ENCODE results near the gene RHBDL1.
"Not testable (repeated sequence)": the region's sequence is repeated elsewhere in the genome, so short reads cannot be mapped to it uniquely, and the experiment has no call there.

RHBDL1 gene

GRCh38 chr16:710500-711075, 35.1 kb downstream of the RHBDL1 start:
- Histone ChIP-seq H3K36me3 (ENCODE audit: control insufficient read depth, insufficient read depth, low read length) (no peaks in the 10 kb centered on the region), H3K9ac (ENCODE audit: low read depth, low read length) (no peak overlapping the region), H3K27me3 (ENCODE audit: control insufficient read depth, insufficient read depth, low read length) (peaks cover 38% of the 10 kb centered on the region), H3K9me3 (ENCODE audit: control insufficient read depth, insufficient read depth, low read length) (no peaks in the 10 kb centered on the region), H3K4me3 (ENCODE audit: low read depth, low read length) (no peak overlapping the region), H3K4me1 (ENCODE audit: control insufficient read depth, insufficient read depth, low read length) (no peaks in the 10 kb centered on the region)

GRCh38 chr16:711084-711483, 35.6 kb downstream of the RHBDL1 start:
- Histone ChIP-seq H3K4me3 (ENCODE audit: low read depth, low read length) (no peak overlapping the region), H3K4me1 (ENCODE audit: control insufficient read depth, insufficient read depth, low read length) (peaks cover 2% of the 10 kb centered on the region), H3K36me3 (ENCODE audit: control insufficient read depth, insufficient read depth, low read length) (no peaks in the 10 kb centered on the region), H3K27me3 (ENCODE audit: control insufficient read depth, insufficient read depth, low read length) (peaks cover 41% of the 10 kb centered on the region), H3K9ac (ENCODE audit: low read depth, low read length) (no peak overlapping the region), H3K9me3 (ENCODE audit: control insufficient read depth, insufficient read depth, low read length) (no peaks in the 10 kb centered on the region)

- Histone ChIP-seq H3K9ac (ENCODE audit: low read depth, low read length) (no peak overlapping the region), H3K4me1 (ENCODE audit: control insufficient read depth, insufficient read depth, low read length) (peaks cover 2% of the 10 kb centered on the region), H3K27me3 (ENCODE audit: control insufficient read depth, insufficient read depth, low read length) (peaks cover 40% of the 10 kb centered on the region), H3K4me3 (ENCODE audit: low read depth, low read length) (no peak overlapping the region), H3K36me3 (ENCODE audit: control insufficient read depth, insufficient read depth, low read length) (no peaks in the 10 kb centered on the region), H3K9me3 (ENCODE audit: control insufficient read depth, insufficient read depth, low read length) (no peaks in the 10 kb centered on the region)
These were observed 36.3 kb downstream of the RHBDL1 start for GRCh38 chr16:711548-712320.

GRCh38 chr16:712740-713250, 37.3 kb downstream of the RHBDL1 start:
- H3K27me3 ChIP-seq (ENCODE audit: control insufficient read depth, insufficient read depth, low read length) = peaks cover 30% of the 10 kb centered on the region
- not testable (repeated sequence) for H3K9ac ChIP-seq (ENCODE audit: low read depth, low read length); H3K4me1 ChIP-seq (ENCODE audit: control insufficient read depth, insufficient read depth, low read length); H3K9me3 ChIP-seq (ENCODE audit: control insufficient read depth, insufficient read depth, low read length); H3K4me3 ChIP-seq (ENCODE audit: low read depth, low read length); H3K36me3 ChIP-seq (ENCODE audit: control insufficient read depth, insufficient read depth, low read length)

- Histone ChIP-seq H3K27me3 (ENCODE audit: control insufficient read depth, insufficient read depth, low read length) (peaks cover 17% of the 10 kb centered on the region), H3K4me3 (ENCODE audit: low read depth, low read length) (peak overlapping the region; percentile 37), H3K36me3 (ENCODE audit: control insufficient read depth, insufficient read depth, low read length) (no peaks in the 10 kb centered on the region), H3K9me3 (ENCODE audit: control insufficient read depth, insufficient read depth, low read length) (no peaks in the 10 kb centered on the region), H3K4me1 (ENCODE audit: control insufficient read depth, insufficient read depth, low read length) (peaks cover 2% of the 10 kb centered on the region), H3K9ac (ENCODE audit: low read depth, low read length) (no peak overlapping the region)
These were observed 38.6 kb downstream of the RHBDL1 start for GRCh38 chr16:714079-714478.

GRCh38 chr16:714558-715476, 39.3 kb downstream of the RHBDL1 start, which contains the start of gene METRN:
METRN (plus strand) TSS chr16:715118; CDS start chr16:715290, 172 bp downstream.
- Histone ChIP-seq H3K36me3 (ENCODE audit: control insufficient read depth, insufficient read depth, low read length) (no peaks in the 10 kb centered on the region), H3K4me3 (ENCODE audit: low read depth, low read length) (peak within 1 kb of the TSS; percentile 55), H3K9me3 (ENCODE audit: control insufficient read depth, insufficient read depth, low read length) (no peaks in the 10 kb centered on the region), H3K4me1 (ENCODE audit: control insufficient read depth, insufficient read depth, low read length) (peaks cover 2% of the 10 kb centered on the region), H3K27me3 (ENCODE audit: control insufficient read depth, insufficient read depth, low read length) (peaks cover 15% of the 10 kb centered on the region), H3K9ac (ENCODE audit: low read depth, low read length) (no peak within 1 kb of the TSS)

- no peaks in the 10 kb centered on the region for H3K9me3 ChIP-seq (ENCODE audit: control insufficient read depth, insufficient read depth, low read length)
- peaks cover 15% of the 10 kb centered on the region for H3K27me3 ChIP-seq (ENCODE audit: control insufficient read depth, insufficient read depth, low read length)
- peak overlapping the region; percentile 55 for H3K4me3 ChIP-seq (ENCODE audit: low read depth, low read length)
- H3K4me1 ChIP-seq (ENCODE audit: control insufficient read depth, insufficient read depth, low read length) = peaks cover 4% of the 10 kb centered on the region
- H3K36me3 ChIP-seq (ENCODE audit: control insufficient read depth, insufficient read depth, low read length) = no peaks in the 10 kb centered on the region
- no peak overlapping the region for H3K9ac ChIP-seq (ENCODE audit: low read depth, low read length)
These were observed 40.2 kb downstream of the RHBDL1 start for GRCh38 chr16:715477-716199.

GRCh38 chr16:716200-716568, 40.7 kb downstream of the RHBDL1 start:
- H3K4me3 ChIP-seq (ENCODE audit: low read depth, low read length) = peak overlapping the region; percentile 55
- no peaks in the 10 kb centered on the region for H3K9me3 ChIP-seq (ENCODE audit: control insufficient read depth, insufficient read depth, low read length)
- H3K4me1 ChIP-seq (ENCODE audit: control insufficient read depth, insufficient read depth, low read length) = peaks cover 4% of the 10 kb centered on the region
- H3K36me3 ChIP-seq (ENCODE audit: control insufficient read depth, insufficient read depth, low read length) = no peaks in the 10 kb centered on the region
- peaks cover 15% of the 10 kb centered on the region for H3K27me3 ChIP-seq (ENCODE audit: control insufficient read depth, insufficient read depth, low read length)
- H3K9ac ChIP-seq (ENCODE audit: low read depth, low read length) = no peak overlapping the region

GRCh38 chr16:716768-717325, 41.4 kb downstream of the RHBDL1 start:
- Histone ChIP-seq H3K4me1 (ENCODE audit: control insufficient read depth, insufficient read depth, low read length) (peaks cover 4% of the 10 kb centered on the region), H3K9me3 (ENCODE audit: control insufficient read depth, insufficient read depth, low read length) (no peaks in the 10 kb centered on the region), H3K4me3 (ENCODE audit: low read depth, low read length) (no peak overlapping the region), H3K9ac (ENCODE audit: low read depth, low read length) (no peak overlapping the region), H3K36me3 (ENCODE audit: control insufficient read depth, insufficient read depth, low read length) (no peaks in the 10 kb centered on the region), H3K27me3 (ENCODE audit: control insufficient read depth, insufficient read depth, low read length) (peaks cover 15% of the 10 kb centered on the region)

- no peak overlapping the region for H3K4me3 ChIP-seq (ENCODE audit: low read depth, low read length)
- H3K36me3 ChIP-seq (ENCODE audit: control insufficient read depth, insufficient read depth, low read length) = peaks cover 6% of the 10 kb centered on the region
- H3K27me3 ChIP-seq (ENCODE audit: control insufficient read depth, insufficient read depth, low read length) = peaks cover 15% of the 10 kb centered on the region
- no peaks in the 10 kb centered on the region for H3K9me3 ChIP-seq (ENCODE audit: control insufficient read depth, insufficient read depth, low read length)
- H3K4me1 ChIP-seq (ENCODE audit: control insufficient read depth, insufficient read depth, low read length) = peaks cover 4% of the 10 kb centered on the region
- H3K9ac ChIP-seq (ENCODE audit: low read depth, low read length) = no peak overlapping the region
These were observed 42.2 kb downstream of the RHBDL1 start for GRCh38 chr16:717450-718245.
